SK-N-DZ (cell line): ENCODE data around the gene C10orf120.

Experiments
- DNase-seq: peaks from one replicate; pipeline ENCODE4 v3.0.0-alpha.2; 2015; ENCODE audit warnings: low spot score

C10orf120 gene

DNA sequence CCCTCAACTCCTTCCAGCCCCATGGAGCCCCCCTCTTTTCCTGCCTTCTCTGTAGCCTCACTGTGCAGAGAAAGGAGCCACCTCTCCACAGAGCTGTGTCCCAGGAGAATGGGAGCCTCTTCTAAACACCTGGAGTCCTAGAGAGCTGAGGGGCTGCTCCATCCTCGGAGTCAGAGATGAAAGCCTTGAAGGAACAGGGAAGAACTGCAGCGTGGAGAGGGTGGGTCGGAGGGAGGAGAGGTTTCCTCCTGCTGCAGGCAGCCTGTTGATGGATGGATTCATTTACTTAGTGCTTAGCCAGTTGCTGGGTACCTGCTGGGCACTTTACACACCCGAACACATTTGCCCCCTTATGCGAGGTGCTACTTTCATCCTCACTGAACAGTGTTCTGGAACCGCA lies 39.0 kb downstream of the C10orf120 start:
- DNase-seq = no peak

DNA sequence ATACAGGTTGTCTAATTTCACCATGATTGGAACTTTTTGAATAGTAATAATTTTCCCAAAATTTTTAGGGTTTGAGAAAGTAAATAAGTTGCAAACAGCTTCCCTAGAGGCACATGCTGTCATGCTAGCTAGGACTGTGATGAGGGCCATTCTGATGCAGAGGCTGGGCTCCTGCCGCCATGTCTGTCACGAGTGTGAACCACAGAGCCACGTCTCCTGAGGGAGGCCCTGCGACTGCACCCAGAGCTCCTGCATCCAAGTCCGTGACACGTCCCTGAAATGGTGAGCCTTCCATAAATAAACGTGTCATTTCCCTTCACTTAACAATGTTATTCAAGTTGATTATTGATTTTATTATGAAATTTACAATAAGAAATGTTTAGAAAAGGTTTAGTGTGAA lies 40.0 kb downstream of the C10orf120 start:
- DNase-seq = no peak

DNA sequence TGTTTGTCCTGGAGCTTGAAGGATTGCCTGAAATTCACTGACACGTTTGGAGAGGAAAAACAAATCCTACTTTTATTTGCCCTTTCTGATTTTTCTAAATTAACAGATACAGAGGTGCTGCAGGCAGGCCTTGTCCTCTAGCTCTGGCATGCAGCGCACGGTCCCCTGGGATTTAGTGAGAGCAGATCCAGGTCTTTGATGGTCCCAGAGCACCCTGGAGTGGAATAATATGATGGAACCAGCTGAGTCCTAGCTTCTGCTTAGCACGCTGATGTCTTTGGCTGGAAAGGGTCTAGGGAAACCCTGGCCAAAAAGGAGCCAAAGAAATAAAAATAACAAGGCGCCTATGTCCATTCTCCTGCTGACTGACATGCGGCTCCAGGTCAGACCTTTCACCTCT lies 40.5 kb downstream of the C10orf120 start:
- DNase-seq = no peak

DNA sequence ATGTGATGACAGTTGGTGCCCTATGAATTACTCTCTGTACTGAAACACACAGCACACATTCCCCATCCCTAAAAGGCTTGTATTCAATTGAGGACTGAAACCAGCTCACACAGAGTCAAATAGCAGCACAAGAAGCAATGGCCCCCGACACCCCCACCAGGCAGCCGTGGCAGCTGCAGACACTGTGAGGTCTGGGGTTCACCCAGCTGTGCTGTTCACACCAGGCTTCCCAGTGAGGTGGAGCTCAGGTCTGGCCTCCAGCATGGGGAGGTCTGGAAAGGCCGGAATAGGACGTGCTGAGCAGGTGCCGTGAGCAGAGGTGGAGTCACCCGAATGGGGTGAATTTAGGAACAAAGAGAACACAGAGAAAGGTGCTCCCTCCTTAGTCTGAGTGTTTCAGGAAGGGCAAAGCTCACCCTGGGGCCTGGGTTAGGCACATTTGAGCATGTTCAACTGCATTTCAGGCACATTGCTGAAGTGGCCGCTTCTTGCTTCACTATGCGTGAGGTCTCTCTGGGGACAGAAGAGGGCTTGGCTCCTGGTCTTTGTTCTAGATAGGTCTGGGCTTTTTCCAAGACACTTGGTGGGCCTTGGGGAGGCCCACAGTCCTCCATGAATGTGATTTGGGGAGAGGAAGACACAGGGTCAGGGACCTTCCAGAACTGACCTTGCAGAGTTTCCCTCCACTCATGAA lies 41.1 kb downstream of the C10orf120 start:
- DNase-seq = no peak

DNA sequence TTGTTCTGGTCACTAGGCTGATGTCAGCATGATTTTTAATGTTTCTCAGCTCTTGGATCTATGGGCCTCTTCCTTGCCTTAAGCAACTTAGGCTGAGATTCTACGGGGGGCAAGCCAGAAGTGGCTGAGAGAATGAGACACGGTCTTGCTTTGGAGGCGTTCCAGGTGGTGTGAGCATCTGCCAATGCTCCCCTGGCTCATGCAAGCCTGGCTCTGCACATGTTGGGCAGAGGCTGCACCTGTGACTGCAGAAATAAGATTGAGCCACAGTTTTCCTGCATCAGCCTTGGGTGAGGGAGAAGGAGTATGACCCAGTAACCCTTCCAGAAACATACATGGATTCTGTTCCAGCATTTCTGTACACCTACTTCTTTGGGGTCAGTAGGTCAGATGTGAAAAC lies 41.9 kb downstream of the C10orf120 start:
- DNase-seq = no peak

DNA sequence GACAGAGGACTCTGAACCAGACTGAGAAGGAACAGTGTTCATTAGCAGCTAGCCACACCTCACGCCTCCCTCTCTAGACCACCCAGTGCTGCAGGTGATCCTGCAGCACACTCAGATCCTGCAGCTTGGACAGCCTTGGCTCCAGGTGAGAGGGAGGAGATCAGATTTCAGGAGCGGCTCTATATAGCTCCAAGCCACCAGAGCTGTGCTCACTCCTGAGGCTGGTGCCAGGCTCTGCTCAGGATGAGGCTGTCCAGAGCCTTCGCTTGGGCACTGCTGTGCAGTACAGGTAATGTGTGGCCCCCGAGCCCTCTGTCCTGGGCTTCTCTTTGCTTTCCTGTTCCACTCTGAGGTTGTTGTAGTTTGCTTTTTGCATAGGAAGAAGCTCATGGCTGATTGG lies 42.4 kb downstream of the C10orf120 start:
- DNase-seq = no peak

DNA sequence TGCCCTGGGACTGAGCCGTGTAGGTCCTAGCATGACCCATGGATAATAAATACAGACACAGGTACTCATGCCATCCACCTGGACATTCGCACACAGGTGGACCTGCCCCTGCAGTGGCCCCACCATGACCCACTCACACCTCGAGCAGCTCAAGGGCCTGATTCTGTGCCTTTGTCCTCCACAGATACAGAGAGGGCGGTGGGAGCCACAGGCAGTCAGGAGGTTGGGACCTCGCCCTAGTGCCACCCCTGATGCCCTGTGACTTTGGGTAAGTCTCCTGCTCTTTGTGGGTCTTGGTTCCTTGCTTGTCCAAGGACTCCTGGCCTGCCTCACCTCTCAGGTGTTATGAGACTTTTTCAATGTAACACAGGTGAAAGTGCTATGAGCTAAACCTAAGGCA lies 42.9 kb downstream of the C10orf120 start:
- no peak for DNase-seq

DNA sequence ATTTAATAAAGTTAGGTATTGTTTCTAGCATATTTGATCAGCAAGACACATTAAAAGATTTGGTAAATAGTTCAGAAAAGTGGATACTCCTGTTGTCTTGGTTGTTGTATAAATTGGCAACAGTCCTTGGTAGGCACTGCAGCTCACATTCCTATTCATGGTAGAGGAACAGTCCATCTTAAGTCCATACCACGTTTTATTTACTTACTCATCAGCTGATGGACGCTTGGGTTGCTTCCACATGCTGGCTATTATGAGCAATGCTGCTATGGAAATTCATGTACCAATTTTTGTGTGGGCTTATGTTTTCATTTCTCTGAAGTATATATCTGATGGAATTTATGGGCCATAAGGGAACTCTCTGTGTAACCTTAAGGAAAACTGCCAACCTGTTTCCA lies 43.3 kb downstream of the C10orf120 start:
- no peak for DNase-seq

DNA sequence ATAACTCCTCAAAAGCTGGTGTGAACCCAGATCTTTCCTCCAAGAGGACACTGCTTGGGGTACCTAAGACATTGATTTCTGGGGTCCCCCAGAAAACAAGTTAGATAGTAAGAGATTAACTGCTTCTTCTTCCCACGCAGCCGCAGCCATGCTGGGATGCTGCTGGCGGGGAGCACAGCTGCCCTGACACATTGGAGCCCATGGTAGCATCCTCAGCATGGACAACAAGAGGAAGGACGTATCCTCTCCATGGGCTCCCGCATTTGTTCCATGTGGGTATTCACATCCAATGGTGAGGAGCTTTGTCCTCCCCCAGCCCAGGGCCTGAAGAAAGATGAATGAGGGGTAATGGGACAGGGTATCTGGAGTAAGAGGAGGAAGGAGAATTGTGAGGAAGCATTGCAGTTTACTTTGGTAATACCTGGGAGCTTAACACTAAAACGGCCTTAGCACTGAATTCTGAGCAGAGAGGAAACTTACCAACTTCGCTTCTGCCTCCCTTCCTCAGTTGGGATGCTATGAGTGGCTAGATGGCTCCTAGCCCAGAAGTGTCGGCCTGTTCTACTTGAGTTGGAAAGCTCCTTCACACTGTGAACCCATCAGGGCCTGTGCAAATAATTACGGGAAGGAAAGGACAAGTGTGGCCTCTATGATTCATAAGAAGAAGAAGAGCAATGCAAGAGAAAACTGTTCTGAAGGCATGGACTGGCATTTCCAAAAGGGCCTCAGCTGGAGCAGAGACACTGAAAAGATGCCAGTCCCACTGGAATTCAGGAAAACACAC lies 43.9 kb downstream of the C10orf120 start:
- DNase-seq = no peak

DNA sequence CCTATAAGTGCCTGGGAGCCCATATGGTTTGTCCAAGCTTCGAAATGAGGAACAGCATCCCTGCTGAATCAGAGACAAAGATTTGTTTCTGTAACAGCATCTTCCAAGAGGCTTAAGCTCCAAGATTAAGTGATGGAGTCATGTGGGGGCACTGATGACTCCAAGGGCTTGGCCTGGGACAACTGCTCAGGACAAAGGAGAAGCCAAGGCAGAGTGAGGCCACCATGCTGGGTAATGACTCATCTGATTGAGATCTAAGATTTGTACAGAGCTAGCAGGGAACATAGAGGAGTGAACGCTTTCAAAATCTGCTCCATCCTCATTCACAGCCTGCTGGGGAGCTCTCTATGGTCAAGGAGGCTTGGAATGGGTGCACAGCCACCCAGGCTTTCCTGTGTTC lies 49.3 kb downstream of the C10orf120 start:
- no peak for DNase-seq

DNA sequence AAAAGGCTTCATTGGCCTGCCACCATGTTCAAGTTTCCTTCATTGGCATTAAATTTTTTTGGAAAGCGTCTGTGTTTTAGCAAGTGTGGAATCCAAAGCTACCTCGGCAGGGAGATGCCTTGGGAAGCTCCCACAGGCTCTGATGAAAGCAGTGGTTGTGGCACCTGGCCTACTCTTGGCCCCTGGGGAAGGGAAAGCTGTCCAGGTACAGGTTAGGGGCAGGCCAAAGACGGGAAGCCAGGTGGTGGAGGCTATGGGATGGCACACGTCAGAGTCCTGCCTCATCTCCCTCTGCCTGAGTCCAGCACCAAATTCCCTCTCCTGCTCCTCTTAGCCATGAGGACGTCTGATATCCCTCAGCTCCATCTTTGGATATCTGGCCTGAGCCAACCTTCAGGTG lies 49.7 kb downstream of the C10orf120 start:
- DNase-seq = no peak

DNA sequence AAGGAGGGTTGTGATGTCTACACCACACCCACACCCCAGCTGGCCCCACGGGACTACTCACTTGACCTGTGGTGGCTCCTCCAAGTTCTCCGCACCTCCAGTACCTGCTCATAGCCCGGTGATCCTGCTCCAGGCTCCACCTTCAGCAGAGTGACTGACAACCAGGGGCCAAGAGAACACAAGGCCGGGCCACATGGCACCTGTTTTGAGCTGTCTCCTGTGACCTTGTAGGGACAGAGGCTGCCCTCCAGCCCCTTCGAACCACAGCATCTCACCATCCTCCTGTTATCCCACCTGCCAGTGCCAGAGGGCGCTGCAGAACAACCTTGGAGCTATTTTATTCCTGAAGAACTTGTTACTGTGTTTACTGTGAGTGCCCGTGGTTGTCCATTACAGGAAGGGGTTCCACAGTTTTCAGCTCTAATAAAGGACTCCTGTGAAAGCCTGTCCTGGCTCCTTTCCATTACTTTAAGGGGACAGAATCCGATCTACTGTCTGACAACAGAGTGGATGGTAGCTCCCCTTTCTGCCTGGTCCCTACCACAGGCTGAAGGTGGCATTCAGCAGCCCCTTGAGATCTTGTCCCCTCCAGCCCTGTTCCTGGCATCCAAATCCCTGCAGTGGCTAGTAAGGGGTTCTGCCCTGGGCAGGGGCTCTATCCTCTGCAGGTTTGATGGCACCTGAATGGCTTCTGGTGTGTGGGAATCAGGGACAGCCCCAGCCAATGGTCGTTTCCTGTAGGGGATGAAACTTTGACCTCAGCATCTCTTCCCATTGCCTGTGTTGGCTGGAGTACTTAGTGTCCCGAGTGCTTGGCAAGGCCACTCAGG lies 50.8 kb downstream of the C10orf120 start:
- DNase-seq = peak; percentile 52
